ENCODE data around the gene SWSAP1. TPM values are rescaled to one million over a fixed set of nuclear protein-coding genes. Genes with fewer than 3 reads are reported as not detected.

The SWSAP1 gene
- polyA plus RNA-seq, 1 of the 3 experiments (the other 2 are of a cell fraction) = 2.8 TPM

- peak; percentile 78; the same call in 1 of the 2 replicates for TF ChIP-seq FOSL2 (IDR thresholded peaks at IDR 0.05; ENCODE audit: borderline replicate concordance, low read depth)
- no peak for TF ChIP-seq RXRA (IDR thresholded peaks at IDR 0.05; ENCODE audit: borderline replicate concordance, low read depth)
- TF ChIP-seq, protein P1, sequence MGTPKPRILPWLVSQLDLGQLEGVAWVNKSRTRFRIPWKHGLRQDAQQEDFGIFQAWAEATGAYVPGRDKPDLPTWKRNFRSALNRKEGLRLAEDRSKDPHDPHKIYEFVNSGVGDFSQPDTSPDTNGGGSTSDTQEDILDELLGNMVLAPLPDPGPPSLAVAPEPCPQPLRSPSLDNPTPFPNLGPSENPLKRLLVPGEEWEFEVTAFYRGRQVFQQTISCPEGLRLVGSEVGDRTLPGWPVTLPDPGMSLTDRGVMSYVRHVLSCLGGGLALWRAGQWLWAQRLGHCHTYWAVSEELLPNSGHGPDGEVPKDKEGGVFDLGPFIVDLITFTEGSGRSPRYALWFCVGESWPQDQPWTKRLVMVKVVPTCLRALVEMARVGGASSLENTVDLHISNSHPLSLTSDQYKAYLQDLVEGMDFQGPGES (IDR thresholded peaks at IDR 0.05; ENCODE audit: low read depth, low read length) = peak; percentile 77
- no peak for TF ChIP-seq FOXM1 (IDR thresholded peaks at IDR 0.05; ENCODE audit: low read depth)
- TF ChIP-seq, protein P2, sequence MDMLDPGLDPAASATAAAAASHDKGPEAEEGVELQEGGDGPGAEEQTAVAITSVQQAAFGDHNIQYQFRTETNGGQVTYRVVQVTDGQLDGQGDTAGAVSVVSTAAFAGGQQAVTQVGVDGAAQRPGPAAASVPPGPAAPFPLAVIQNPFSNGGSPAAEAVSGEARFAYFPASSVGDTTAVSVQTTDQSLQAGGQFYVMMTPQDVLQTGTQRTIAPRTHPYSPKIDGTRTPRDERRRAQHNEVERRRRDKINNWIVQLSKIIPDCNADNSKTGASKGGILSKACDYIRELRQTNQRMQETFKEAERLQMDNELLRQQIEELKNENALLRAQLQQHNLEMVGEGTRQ (IDR thresholded peaks at IDR 0.05; ENCODE audit: borderline replicate concordance, low read depth, low read length) = no peak
- TF ChIP-seq SMC3 (IDR thresholded peaks at IDR 0.05; ENCODE audit: low read depth, low read length) = no peak
- no peak for TF ChIP-seq MEF2A (IDR thresholded peaks at IDR 0.05; ENCODE audit: borderline replicate concordance, low read depth)
- TF ChIP-seq RFX5 (IDR thresholded peaks at IDR 0.05; ENCODE audit: low read length) = peak; percentile 67
- TF ChIP-seq TAF1 (IDR thresholded peaks at IDR 0.05; ENCODE audit: borderline replicate concordance, low read depth, low read length) = peak; percentile 18; the same call in 1 of the 2 replicates
- TF ChIP-seq TCF12 (IDR thresholded peaks at IDR 0.05) = peak; percentile 65; the same call in 1 of the 2 replicates
- TF ChIP-seq, protein P3, sequence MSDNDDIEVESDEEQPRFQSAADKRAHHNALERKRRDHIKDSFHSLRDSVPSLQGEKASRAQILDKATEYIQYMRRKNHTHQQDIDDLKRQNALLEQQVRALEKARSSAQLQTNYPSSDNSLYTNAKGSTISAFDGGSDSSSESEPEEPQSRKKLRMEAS (IDR thresholded peaks at IDR 0.05; ENCODE audit: low read depth) = peak; percentile 92
Measured at GRCh38 chr19:11346104-11346940, 28.1 kb upstream of the SWSAP1 start, which contains the start of the genes CCDC159 and TMEM205 (continued).

DNA sequence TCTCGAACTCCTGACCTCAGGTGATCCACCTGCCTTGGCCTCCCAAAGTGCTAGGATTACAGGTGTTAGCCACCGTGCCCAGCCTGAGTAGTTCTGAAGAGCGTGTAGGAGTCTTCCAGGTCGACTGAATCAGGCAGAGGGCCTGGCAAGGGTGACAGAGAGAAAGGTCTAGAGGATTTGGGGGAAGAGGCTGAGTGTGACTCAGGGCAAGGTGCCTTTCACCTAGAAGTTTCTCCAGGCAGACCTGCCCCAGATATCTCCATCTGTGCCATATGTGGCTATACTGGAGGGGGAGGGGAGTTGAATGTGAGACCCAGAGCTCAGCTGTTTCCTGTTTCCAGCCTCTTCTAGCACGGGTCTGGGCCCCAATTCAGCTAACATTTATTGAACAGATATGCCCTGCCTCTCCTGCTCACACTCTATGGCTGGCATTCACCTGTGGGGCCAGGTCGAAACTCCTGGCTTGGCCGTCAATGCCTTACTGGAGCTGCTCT, 26.9 kb upstream of the SWSAP1 start:
- 86% methylated on average over 7 of the region's 7 CpGs for WGBS (ENCODE audit: low lambda C conversion rate)
- no peak overlapping the region for H3K27ac ChIP-seq (ENCODE audit: low read depth in 2 of 2, low read length in 1 of 2)
- no peak overlapping the region for H3K9ac ChIP-seq
- peaks cover 0 to 3% of the 10 kb centered on the region in 2 experiments for H3K36me3 ChIP-seq (replicated peaks in 1 of 2; ENCODE audit: control insufficient read depth in 1 of 2, insufficient read depth in 2 of 2, low read length in 1 of 2)
- H3K79me2 ChIP-seq (ENCODE audit: insufficient read depth) = no peaks in the 10 kb centered on the region
- H3K27me3 ChIP-seq (ENCODE audit: insufficient read depth) = no peaks in the 10 kb centered on the region
- no peak overlapping the region for H3K4me3 ChIP-seq (ENCODE audit: low read depth in 2 of 2, low read length in 1 of 2)
- H3K9me2 ChIP-seq = no peaks in the 10 kb centered on the region
- H4K20me1 ChIP-seq (ENCODE audit: insufficient read depth) = peaks cover 7% of the 10 kb centered on the region
- H3K9me3 ChIP-seq = no peaks in the 10 kb centered on the region
- H3F3A ChIP-seq (replicated peaks; ENCODE audit: insufficient read depth) = peaks cover 18% of the 10 kb centered on the region
- H2AFZ ChIP-seq (ENCODE audit: low read depth) = no peak overlapping the region
- POLR2A ChIA-PET = interaction anchor here (2.3 kb wide), 1 partner anchor 27 kb away, joined by 15 read pairs; the partner anchor contains the start of gene SWSAP1
- CTCF ChIA-PET = interaction anchor here (1.4 to 2.2 kb wide), 5 partner anchors 29 to 135 kb away, joined by 4 to 10 read pairs (median 6); partner anchors contain the start of gene TSPAN16
- TF ChIP-seq, protein P4, sequence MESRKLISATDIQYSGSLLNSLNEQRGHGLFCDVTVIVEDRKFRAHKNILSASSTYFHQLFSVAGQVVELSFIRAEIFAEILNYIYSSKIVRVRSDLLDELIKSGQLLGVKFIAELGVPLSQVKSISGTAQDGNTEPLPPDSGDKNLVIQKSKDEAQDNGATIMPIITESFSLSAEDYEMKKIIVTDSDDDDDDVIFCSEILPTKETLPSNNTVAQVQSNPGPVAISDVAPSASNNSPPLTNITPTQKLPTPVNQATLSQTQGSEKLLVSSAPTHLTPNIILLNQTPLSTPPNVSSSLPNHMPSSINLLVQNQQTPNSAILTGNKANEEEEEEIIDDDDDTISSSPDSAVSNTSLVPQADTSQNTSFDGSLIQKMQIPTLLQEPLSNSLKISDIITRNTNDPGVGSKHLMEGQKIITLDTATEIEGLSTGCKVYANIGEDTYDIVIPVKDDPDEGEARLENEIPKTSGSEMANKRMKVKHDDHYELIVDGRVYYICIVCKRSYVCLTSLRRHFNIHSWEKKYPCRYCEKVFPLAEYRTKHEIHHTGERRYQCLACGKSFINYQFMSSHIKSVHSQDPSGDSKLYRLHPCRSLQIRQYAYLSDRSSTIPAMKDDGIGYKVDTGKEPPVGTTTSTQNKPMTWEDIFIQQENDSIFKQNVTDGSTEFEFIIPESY (IDR thresholded peaks at IDR 0.05; ENCODE audit: borderline replicate concordance, low read depth) = no peak
- TF ChIP-seq FOSL2 (IDR thresholded peaks at IDR 0.05; ENCODE audit: borderline replicate concordance, low read depth) = no peak
- no peak for TF ChIP-seq EP300 (IDR thresholded peaks at IDR 0.05; ENCODE audit: borderline replicate concordance in 1 of 2, low read depth in 1 of 2, low read length in 1 of 2)
- no peak for TF ChIP-seq RCOR1 (IDR thresholded peaks at IDR 0.05; ENCODE audit: low read length)
- TF ChIP-seq TAF1 (IDR thresholded peaks at IDR 0.05; ENCODE audit: borderline replicate concordance, low read depth, low read length) = no peak
- TF ChIP-seq YY1 (IDR thresholded peaks at IDR 0.05; ENCODE audit: low read depth) = no peak
- no peak for TF ChIP-seq CHD2 (IDR thresholded peaks at IDR 0.05; ENCODE audit: low read length, partially characterized antibody)
- no peak for TF ChIP-seq NFIC (IDR thresholded peaks at IDR 0.05; ENCODE audit: borderline replicate concordance)
- H3K4me1 ChIP-seq (ENCODE audit: control insufficient read depth in 1 of 2, insufficient read depth in 2 of 2, low read depth in 1 of 2, low read length in 1 of 2) = peaks cover 13 to 14% of the 10 kb centered on the region in 2 experiments; a peak in 2 of 4 replicates
- no peak overlapping the region for H3K4me2 ChIP-seq
- DNase-seq = no peak
